ENCODE data around the gene MAML3.
A peak's percentile ranks its signal among the peaks of the same experiment; 100 is the strongest.

The MAML3 gene

DNA sequence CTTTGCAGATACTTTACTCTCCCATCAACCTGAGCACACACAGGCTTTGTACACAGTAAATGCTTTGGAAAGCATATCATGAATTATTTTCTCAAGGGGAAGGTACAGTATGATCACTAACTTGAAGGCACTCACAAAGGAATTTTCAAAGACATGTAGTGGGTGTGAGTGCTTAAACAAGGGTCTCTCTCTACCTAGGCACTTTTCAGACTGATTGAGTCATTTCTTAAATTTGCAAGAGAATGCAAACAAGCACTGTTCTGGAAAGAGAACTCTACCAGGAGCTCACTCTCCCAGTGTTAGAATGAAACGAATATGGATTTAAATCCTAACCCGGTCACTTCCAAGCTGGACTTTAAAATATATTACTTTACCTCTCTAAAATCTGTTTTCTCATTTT is 85.7 kb downstream of the MAML3 start:
- no peak for DNase-seq

DNA sequence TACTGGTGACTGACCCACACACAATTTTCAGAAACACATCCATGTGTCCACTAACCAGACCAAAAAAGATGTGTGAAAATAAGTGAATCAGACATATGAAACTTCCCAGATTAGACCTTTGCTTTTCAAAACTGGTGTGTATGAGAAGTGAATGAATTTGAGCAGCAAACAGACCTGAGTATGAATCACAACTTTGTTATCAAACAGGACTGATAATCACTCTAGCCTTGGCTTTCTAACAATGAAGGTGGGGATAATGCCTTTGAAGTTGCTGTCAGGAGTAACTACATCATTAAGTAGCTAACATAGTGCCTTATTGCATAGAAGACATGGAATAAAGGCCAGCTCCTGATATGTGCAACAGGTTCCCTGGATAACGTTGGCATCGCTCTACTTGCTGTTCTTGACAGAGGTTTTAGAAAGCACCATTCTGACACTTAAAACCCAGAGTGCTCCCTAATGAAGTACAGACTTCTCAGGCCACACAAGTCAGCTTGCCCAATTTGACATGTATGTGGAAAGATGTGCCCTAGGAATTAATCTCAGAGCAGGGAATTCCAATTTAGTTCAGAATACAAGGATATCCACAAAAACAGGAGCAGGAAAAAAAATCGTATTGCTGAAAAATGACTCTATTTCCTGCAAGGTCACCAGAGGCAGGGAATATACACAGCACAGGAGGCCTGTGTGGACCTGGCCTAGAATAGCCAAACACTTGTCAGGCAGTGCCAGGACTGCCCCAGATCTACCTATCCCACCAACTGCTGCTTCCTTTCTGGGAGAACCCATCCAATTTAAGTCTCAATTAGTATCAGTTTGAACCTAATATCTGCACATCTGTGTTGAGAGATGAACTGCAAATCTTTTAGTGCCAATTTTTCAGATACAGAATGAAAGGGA is 87.7 kb downstream of the MAML3 start:
- no peak for DNase-seq

DNA sequence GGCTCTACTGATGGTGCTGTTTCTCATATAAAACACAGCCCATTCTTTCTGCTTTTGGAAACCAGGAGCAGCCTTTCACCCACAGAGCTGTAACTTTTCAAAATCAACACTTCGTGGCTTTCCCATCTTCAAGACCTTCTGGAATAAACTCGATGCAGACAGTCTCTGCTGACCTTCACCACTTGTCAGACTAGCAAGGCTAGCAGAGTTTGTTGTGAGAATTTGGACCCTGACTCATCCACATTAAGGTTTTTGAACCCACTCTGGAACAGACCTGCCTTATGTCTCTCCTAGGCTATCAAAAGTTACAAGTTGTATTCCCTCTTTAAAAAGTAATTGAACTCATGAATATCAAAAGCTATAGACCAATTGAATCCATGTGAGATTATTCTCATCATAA is 88.6 kb downstream of the MAML3 start:
- DNase-seq, result no peak

DNA sequence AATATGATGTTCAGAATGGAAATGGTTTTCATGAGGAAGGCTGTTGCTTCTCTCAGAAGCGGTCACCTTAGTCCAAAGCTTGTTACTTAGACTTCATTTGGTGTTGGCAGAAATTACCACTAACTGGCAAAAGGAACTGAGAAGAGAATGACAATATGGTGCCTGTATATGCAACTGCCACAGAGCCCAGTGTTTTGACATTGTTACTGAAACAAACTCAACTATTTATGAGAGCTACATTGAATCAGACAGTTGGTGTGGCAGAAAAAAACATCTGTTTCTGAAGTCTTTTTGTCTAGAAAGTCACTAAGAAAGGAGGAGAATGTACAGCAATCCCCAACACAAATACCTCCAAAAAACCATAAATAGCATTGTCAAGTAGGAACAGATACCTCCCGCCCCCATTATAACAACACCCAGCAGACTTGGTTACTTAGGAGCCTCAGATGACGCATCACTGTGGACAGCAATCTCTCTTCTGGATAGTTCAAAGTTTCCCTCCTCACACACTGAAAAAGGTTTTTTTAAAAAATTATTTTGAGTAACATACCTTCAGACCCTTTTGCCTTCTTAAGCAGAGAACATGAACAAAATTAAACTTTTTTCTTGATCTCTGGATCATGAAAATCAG is 92.2 kb downstream of the MAML3 start:
- DNase-seq, result no peak

DNA sequence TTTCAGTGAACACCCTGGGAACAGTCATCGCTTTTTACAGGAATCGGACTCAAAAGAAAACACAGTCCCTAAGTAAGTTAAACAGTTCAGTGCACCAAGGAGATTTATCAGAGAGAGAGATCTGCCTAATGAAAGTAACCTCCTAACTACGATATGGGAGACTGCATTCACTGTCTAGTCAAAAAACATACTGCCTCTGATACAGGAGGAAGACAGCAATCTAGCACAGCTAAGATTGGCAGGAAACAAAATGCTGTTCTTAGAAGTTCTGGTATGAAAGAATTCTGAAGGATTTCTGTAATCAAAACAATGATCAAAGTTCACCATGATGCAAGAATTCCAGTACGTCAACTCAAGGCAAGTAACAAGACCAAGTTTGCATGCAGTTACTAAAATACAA is 92.8 kb downstream of the MAML3 start:
- DNase-seq, result no peak

DNA sequence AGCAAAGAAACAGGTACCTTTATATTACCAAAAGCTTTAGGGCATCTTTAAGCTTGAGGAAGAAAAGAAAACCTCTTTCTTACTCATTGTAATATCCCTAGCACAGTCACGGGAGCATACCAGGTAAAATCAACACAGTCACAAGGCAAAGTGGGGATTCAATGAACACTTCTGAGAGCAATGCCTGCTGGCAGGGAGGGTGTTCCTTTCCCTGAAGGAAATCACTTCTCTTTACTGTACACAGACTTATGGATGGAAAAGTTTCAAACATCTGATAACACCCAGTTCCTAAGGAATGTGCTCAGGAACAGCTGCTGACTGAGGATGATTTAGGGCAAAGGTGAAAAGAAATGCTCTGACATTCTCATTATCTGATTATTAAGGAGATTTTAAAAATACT is 94.8 kb downstream of the MAML3 start:
- no peak for DNase-seq

DNA sequence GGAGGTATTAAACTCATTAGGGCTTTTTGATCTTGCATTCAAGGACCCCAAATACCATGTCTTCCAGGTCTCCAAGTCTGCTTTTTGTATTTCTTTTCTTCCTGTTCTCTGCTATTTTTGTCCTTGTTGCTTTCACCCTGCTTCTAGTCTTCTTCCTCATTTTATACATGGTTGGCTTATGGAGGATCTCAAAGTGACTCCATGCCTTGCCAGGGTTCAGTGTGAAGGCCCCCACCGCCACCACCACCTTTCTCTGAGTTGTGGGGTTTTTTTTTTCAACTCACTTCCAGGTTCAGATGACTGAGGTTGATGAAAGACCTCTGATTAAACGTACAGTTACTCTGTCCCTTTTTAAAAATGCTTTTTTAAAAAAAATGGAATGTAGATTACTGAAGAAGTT is 96.3 kb downstream of the MAML3 start:
- DNase-seq, result no peak

DNA sequence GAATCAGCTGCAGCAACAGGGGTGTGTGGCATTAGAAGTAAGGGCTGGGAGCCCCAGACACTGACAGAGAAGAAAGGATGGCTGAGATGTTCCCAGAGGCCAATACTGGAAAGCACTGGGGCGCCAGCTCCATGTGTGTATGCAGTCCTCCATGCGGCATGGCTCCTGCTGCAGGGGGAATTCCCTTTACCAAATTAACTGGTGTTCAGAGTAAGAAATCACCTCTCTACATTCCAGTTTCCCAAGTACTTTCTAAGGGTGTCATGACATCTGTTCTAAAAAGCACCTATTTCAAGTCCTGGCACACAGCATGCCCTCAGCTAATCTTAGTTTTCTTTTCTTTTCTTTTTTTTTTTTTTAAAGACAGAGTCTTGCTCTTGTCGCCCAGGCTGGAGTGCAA is 98.0 kb downstream of the MAML3 start:
- no peak for DNase-seq

DNA sequence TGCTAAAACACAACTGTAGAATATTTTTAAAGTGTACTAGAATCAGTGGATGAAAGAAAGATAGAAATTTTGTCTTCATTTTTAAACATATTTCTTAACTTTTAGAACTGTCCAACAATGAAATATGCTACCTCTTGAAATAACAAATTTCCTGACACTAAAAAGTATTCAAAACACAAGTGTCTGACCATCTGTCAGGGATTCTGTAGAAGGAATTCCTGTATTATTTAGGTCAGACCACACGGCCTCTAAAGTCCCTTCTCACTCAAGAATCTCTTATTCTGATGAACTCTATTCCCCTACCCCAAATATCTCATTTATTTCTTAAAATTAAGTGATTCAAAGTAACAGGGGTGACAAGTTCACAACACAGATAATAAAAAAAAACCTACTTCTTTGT is 99.1 kb downstream of the MAML3 start:
- DNase-seq, result no peak

DNA sequence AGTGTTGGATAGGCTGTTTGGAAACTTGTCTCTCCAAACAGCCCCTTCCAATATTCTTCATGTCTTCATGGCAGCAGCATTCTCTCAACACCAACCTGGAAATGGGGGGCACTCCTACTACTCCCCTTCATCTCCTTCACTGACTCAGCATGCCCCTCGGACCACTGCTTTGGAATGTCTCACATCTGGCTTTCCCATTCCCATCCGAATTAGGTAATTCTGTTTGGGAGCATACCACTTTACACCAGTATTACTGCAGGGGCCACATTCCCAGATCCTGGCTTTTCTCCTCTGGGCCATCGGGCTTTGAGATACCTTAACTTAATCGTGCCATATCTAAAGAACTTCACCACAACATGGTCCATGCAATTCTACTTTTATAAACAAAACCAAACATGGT is 100.8 kb downstream of the MAML3 start:
- DNase-seq, result no peak

DNA sequence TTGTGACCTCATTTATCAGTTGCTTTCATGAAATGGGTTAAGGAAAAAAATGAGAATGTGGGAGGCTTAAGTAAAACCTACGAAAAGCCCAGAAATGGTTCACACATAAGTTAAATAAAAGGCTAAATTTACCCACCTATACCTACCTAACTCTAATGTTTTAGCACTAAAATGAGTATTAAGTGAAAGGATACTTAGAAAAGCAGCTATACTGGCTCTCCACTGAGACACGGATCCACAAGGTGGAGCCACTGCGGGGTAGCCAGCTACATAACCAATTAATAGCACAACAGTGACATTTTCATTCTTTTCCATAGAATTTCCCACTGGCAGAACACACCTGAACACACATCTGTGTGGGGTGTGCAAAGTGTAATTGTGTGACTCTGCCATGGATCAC is 101.9 kb downstream of the MAML3 start:
- peak; percentile 39 to 40 for DNase-seq

DNA sequence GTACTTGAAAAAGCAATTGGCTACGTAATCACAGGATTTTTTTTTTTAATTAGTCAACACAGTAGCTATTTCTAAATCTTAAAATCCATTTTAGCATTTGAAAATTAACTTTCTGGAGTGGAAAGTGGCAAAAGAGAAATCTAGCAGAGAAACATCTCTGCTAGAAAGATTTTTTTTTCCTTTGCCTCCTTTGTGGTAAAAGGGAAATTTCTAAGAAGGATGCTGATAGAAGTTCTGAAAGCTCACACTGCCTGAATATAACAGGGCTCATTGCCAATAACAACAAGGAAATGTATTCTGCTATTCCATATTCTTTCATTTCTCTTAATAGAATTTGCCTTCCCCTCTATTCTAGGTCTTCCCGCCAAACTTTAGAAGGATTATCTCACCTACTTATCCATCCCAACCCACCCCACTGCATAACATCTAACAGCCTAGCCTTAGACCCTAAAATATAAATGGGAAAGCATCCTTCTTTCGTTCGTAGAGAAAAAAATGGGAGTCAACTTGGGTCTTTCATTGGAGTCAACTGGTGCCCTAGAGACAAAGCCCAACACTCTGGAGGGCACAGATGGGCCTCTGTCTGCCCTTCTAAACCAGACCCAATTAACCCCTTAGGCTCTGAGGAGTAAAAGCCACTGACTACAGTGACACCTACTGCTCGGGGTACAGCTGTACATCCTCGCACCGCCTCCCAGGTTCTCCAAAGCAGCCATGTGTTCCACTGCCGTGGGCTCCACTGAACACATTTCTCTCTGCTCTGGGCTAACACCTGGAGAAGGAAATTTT is 103.9 kb downstream of the MAML3 start:
- DNase-seq, result no peak

DNA sequence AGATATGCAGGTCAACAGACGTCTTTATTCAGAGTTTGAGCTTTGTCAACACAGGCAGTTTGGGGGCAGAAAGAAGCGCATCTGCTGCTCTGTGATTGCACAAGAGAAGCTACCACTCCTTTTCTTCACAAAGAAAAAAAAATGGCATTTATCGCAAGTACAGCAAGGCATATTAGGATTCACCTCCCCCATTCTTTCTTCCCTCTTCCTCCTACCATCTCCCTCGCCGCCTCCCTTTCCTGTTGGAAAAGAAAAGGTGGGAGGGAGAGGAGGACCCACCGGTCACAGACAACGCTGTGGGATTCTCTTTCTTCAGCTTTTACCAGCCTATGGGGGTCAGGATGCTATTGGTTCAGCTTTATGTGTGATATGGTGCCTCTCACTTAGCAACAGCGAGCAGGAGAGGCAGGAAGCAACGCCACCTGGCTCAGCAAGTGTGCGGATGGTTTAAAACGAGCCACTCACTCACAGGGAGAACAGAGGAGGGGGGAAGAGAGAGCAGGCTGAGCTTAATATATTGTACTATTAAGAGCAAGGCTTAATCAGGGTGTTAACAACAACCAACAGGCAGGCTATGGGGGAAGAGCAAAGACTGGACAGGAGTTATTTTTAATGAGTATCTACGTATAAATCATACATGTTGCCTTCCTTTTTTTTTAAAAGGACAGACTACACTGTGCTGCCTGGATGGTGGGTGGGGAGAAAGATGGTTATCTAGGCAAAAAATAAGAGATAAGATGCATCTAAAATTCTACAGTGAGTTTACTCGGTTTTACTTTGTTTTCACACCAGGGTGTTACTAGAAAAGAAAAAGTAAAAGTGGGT is 104.7 kb downstream of the MAML3 start:
- peak; percentile 16 to 25 for DNase-seq

DNA sequence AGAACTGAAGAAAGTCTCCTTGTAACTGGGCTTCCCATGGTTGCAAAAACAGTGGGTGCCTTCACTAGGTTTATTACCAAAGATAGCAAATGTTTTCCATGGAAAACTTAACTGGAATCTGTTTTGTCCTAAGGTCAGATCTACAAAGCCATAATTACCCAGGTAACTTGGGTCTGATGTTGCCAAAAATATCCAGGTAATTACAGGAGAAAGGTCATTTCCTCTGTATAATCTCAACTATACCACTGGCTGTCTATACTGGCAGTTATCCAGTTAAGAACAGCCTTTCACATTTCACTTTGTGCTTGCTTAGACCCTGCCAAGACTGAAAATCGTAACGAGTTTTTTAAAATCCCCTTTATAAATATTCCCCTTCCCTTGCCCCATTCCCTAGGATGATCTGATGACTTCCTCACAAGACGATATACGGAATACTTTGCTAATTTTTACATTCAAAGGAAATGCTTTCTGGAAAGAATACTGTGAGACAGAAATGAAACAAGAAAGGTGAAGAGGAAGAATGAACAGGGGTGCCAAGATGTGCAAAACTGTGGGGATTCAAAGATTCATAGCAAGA is 105.5 kb downstream of the MAML3 start:
- no peak for DNase-seq

DNA sequence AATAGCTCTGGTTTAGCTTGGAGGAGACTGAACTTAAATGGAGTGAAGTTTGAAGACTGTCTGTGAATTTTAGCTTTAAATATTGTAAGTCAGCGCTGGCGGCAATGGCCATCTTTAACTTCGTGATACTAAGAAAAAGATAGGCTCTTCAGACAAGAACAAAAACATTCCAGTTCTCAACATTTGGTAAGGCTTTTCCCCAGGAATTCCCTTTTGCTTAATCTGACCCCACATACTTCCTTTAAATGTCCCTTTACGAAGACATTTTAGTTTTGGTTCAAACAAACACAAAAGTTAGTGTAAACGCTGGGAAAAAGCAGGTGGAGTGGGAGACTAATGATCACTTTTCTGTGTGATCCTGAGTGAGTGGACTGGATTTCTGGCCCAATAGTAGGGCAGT is 106.2 kb downstream of the MAML3 start:
- DNase-seq, result no peak

DNA sequence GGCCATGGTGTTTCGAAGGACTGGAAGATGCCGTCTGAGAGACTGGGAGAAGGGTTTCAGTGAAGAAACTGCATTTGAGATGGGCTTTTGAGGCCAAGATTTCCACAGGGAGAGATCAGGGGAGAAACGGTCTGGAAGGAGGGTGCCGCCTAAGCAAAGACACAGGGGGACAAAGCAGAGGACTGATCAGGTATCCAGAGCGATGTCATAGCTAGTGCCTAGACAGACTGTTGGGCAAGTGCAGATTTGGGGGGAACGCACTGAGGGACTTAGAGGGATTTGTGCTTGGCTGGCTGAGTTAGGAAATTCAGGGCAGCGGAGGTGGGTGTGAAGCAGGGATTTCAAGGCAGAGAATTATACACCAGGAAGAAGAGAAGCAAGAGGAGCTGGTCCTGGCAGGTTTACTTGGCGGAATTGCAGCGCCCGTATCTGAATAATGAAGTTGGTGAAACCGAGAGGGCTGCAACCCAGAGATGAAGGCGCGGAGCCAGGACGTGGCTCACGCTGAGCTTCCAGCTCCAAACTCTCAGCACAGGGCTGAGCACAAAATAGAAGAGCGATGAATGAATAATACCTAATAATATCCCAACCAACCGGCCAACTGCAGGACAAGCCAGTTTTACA is 106.9 kb downstream of the MAML3 start:
- no peak for DNase-seq

DNA sequence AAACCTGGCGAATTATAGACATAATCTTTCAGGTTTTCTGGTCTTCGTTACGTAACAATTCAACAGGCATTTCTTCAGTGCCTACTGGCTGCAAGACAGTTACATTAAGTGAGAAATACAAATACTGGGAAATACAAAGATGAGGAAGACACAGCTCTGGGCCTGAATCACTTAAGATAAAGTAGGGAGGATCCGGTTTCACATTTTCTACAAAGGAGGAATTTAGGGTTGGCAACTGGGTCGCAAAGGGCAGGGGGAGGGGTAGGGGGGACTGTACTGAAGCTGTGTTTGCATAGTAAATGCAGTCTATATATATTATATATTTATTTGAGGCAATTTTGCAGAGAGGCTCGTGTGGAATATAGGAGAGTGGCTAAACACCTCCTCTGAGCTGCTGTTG is 107.4 kb downstream of the MAML3 start:
- no peak for DNase-seq

DNA sequence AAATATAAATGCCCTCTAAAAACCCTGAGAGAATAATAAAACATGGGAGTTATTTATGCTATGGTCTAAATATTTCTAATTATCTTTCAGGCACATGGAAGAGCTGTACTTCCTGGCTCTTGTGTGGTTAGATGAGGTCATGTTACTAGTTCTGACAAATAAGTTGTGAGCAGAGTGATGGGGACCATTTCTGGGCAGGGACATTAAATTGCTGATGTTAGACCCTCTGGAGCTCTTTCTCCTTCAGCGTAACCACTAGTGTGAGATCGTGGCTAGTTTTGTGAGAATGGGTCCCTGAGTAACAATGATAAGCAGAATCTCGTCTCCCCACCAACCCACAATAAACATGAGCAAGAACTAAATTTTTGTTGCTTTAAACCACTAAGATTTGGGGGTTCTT is 108.0 kb downstream of the MAML3 start:
- DNase-seq, result no peak

DNA sequence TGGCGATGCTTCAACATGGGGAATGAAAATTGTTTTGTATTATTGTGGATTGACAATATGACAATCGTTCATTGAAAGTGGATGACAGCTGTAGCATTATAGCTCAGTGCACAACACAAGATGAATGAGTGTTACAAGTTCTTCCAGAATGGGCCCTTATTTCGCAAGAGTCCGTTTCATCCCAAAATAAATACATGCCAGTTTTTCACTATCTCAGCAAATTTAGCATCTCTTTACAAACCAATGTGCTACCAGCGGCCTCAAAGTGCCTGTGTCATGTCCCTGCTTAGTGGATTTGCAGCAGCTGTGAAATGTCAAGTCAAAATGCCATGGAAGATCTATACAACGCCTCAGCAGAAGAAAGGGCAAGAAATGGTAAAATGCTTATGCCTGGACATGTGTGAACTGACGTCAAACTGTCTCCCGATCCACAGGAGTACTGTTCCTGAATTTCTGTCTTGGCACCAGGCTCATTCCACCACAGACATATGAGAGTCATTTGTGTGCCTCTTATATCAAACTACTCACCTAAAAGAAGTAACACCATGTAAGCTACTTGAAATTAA is 109.6 kb downstream of the MAML3 start:
- DNase-seq, result no peak

DNA sequence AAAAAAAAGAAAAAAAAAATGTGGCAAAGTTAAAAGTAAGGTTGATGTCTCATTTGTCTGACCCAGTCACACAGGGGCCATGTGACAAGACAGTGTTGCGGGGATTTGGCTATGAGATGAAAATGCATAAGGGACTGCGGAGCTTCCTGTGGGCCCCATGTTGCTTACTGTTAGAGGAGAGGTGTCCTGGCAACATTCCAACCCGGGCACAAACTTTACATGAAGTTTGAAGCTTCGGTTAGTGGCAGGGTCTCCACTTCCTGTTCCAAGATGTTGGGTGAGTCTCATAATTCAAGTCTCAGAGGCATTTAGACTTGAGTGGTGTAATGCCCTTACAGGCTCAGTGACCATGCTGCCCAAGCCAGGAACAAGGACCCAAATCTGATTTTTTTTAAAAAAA is 111.3 kb downstream of the MAML3 start:
- DNase-seq, result no peak

DNA sequence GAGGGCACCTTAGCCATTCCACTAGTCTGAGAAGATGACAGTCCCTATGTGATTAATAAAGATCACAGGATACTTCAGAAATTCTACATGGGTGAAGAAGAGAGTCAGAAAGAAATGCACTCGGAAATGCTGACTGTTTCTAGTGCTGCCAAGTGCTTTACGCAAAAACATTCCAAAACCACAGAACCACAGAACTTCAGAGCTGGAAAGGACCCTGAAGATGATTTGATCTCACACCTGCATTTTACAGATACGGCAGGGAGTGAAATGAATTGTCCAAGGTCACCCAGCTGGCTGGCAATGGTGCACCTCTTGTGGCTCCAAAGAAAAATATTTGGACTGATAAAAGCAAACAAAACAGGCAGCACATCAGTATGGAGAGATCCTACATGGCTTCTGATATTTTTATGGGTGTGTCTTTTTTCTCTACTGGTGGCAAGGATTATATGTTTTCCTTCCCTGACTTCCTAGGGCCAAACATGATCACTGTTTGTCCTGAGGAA is 115.9 kb downstream of the MAML3 start:
- no peak for DNase-seq

All from activated CD4-positive, alpha-beta T cell treated with anti-CD3 and anti-CD28 coated beads, Interleukin-2, amount 50 U/mL, for 48 hours (primary cell).